HepG2 (cell line): ENCODE data around the gene YAP1. TPM values are rescaled to one million over a fixed set of nuclear protein-coding genes. Genes with fewer than 3 reads are reported as not detected.

ENCODE experiments used
- GABPB1 ChIP-seq: IDR thresholded peaks from 2 replicates; pipeline ENCODE4 v1.6.1; 2016; ENCODE audit warnings: mild to moderate bottlenecking, missing genetic modification reagents, moderate library complexity, missing compliant biosample characterization
- HCFC1 ChIP-seq: fragments of 150-350 bp; IDR thresholded peaks from 2 replicates; pipeline ENCODE4 v1.6.1; 2014; ENCODE audit warnings: low read depth, low read length
- HES4 ChIP-seq: sonication (generic); formaldehyde crosslinking; IDR thresholded peaks from 2 replicates; pipeline ENCODE4 v1.9.0; 2021; ENCODE audit warnings: mild to moderate bottlenecking, missing genetic modification reagents, borderline replicate concordance
- HIVEP1 ChIP-seq: sonication (generic); formaldehyde crosslinking; IDR thresholded peaks from 2 replicates; pipeline ENCODE4 v1.4.0; 2020; ENCODE audit warnings: mild to moderate bottlenecking, missing genetic modification reagents
- MIER2 ChIP-seq: IDR thresholded peaks from 2 replicates; pipeline ENCODE4 v1.6.1; 2016; ENCODE audit warnings: missing biosample characterization, missing genetic modification reagents
- MNT ChIP-seq: fragments of 450-650 bp; IDR thresholded peaks from 2 replicates; pipeline ENCODE4 v1.6.1; 2016
- NCOA2 ChIP-seq: sonication (generic); formaldehyde crosslinking; IDR thresholded peaks from 2 replicates; pipeline ENCODE4 v1.8.0; 2022; ENCODE audit warnings: inconsistent platforms
- NR1H2 ChIP-seq: sonication (generic); formaldehyde crosslinking; IDR thresholded peaks from 2 replicates; pipeline ENCODE4 v1.8.1; 2022; ENCODE audit warnings: low read depth, missing genetic modification reagents, borderline replicate concordance
- PHF20 ChIP-seq: sonication (generic); formaldehyde crosslinking; IDR thresholded peaks from 2 replicates; pipeline ENCODE4 v1.5.0; 2020; ENCODE audit warnings: mild to moderate bottlenecking, missing genetic modification reagents
- POLR2G ChIP-seq: fragments of 200-400 bp; formaldehyde crosslinking; IDR thresholded peaks from 2 replicates; pipeline ENCODE4 v1.6.1; 2018; ENCODE audit warnings: mild to moderate bottlenecking, low read depth, low read length, moderate library complexity
- SAFB2 ChIP-seq: sonication (generic); formaldehyde crosslinking; IDR thresholded peaks from 2 replicates; pipeline ENCODE4 v1.5.1; 2020; ENCODE audit warnings: missing genetic modification reagents, low read depth, mild to moderate bottlenecking, borderline replicate concordance
- SPEN ChIP-seq: sonication (generic); formaldehyde crosslinking; IDR thresholded peaks from 2 replicates; pipeline ENCODE4 v1.5.1; 2020; ENCODE audit warnings: low read depth, mild to moderate bottlenecking, missing genetic modification reagents
- ZEB1 ChIP-seq: IDR thresholded peaks from 2 replicates; pipeline ENCODE4 v1.6.1; 2012; ENCODE audit warnings: mild to moderate bottlenecking, low read depth, inconsistent platforms; ENCODE audit not compliant: insufficient replicate concordance
- ZKSCAN5 ChIP-seq: sonication (generic); formaldehyde crosslinking; IDR thresholded peaks from 2 replicates; pipeline ENCODE4 v1.5.1; 2020; ENCODE audit warnings: mild to moderate bottlenecking, missing genetic modification reagents
- ZNF263 ChIP-seq: sonication (generic); formaldehyde crosslinking; IDR thresholded peaks from 2 replicates; pipeline ENCODE4 v1.4.0; 2020; ENCODE audit warnings: missing genetic modification reagents
- ZNF33A ChIP-seq: sonication (generic); formaldehyde crosslinking; IDR thresholded peaks from 2 replicates; pipeline ENCODE4 v1.5.1; 2020; ENCODE audit warnings: missing genetic modification reagents, mild to moderate bottlenecking, moderate library complexity, borderline replicate concordance
- ZNF616 ChIP-seq: sonication (generic); formaldehyde crosslinking; IDR thresholded peaks from 2 replicates; pipeline ENCODE4 v1.5.0; 2020; ENCODE audit warnings: low read depth, mild to moderate bottlenecking, missing genetic modification reagents
- ZNF761 ChIP-seq: sonication (generic); formaldehyde crosslinking; conservative IDR thresholded peaks from 2 replicates; pipeline ENCODE4 v1.4.0; 2020; ENCODE audit warnings: mild to moderate bottlenecking, missing genetic modification reagents
- ZNF782 ChIP-seq: sonication (generic); formaldehyde crosslinking; IDR thresholded peaks from 2 replicates; pipeline ENCODE4 v1.4.0; 2020; ENCODE audit warnings: missing genetic modification reagents, mild to moderate bottlenecking, borderline replicate concordance
- polyA plus RNA-seq, 8 experiments: library from polyadenylated mRNA; depleted of rRNA in 3 of 8; stranded (reverse) in 7 of 8; unstranded in 1 of 8; fragments of >200 nt; fragmentation: Illumina TruSeq in 4 of 8; extraction: Trizol in 4 of 8; gene quantifications; 2 replicates each; pipeline versions ENCODE4 v1.2.1 to v1.2.3, GENCODE V29; 2011 to 2016; ENCODE audit warnings: low read depth in 4 of 8, missing spikeins in 1 of 8, mixed read lengths in 1 of 8; ENCODE audit not compliant: insufficient read depth in 1 of 8
- total RNA-seq, 5 experiments: library from RNA; depleted of rRNA; stranded (reverse); fragments of >200 nt; fragmentation: Illumina TruSeq; extraction: Trizol; gene quantifications; 2 replicates each; pipeline ENCODE4 v1.2.3, GENCODE V29; 2016; ENCODE audit warnings: low read depth in 1 of 5
- TF ChIP-seq, protein P1 (sequence below): sonication (generic); formaldehyde crosslinking; IDR thresholded peaks from 2 replicates; pipeline ENCODE4 v1.5.1; 2020; ENCODE audit warnings: missing genetic modification reagents, mild to moderate bottlenecking, borderline replicate concordance
- TF ChIP-seq, protein P2 (sequence below): sonication (generic); formaldehyde crosslinking; IDR thresholded peaks from 2 replicates; pipeline ENCODE4 v1.4.0; 2020; ENCODE audit warnings: missing genetic modification reagents, borderline replicate concordance

Gene YAP1
- total and polyA plus RNA-seq, 2 of the 13 experiments (the other 11 are each of a cell fraction or from before 2014, with no cell fraction given): 59.5 to 91.0 TPM

GRCh38 chr11:102109896-102110760, at the start of gene YAP1 (continued):
- TF ChIP-seq, protein P1, sequence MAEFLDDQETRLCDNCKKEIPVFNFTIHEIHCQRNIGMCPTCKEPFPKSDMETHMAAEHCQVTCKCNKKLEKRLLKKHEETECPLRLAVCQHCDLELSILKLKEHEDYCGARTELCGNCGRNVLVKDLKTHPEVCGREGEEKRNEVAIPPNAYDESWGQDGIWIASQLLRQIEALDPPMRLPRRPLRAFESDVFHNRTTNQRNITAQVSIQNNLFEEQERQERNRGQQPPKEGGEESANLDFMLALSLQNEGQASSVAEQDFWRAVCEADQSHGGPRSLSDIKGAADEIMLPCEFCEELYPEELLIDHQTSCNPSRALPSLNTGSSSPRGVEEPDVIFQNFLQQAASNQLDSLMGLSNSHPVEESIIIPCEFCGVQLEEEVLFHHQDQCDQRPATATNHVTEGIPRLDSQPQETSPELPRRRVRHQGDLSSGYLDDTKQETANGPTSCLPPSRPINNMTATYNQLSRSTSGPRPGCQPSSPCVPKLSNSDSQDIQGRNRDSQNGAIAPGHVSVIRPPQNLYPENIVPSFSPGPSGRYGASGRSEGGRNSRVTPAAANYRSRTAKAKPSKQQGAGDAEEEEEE (CRISPR knock-in tag): no peak
- TF ChIP-seq ZNF782 (CRISPR knock-in tag) (peak; percentile 44), PHF20 (CRISPR knock-in tag) (0 out of 2 replicates have a peak, but pooled peaks have one; percentile 22), POLR2G (peak; percentile 86), ZKSCAN5 (CRISPR knock-in tag) (no peak), SPEN (CRISPR knock-in tag) (peak; percentile 69), NR1H2 (CRISPR knock-in tag) (no peak), MIER2 (CRISPR knock-in tag) (0 out of 2 replicates have a peak, but pooled peaks have one; percentile 24), ZNF33A (no peak), HES4 (0 out of 2 replicates have a peak, but pooled peaks have one; percentile 54), ZNF263 (peak; percentile 49; the same call in 1 of the 2 replicates), ZNF761 (CRISPR knock-in tag) (peak; percentile 54; the same call in 1 of the 2 replicates), MNT (0 out of 2 replicates have a peak, but pooled peaks have one; percentile 5), GABPB1 (CRISPR knock-in tag) (peak; percentile 87), NCOA2 (CRISPR knock-in tag) (peak; percentile 55; the same call in 1 of the 2 replicates), HIVEP1 (no peak), ZNF616 (0 out of 2 replicates have a peak, but pooled peaks have one; percentile 77), ZEB1 (no peak), HCFC1 (no peak), SAFB2 (CRISPR knock-in tag) (no peak)
- TF ChIP-seq, protein P2, sequence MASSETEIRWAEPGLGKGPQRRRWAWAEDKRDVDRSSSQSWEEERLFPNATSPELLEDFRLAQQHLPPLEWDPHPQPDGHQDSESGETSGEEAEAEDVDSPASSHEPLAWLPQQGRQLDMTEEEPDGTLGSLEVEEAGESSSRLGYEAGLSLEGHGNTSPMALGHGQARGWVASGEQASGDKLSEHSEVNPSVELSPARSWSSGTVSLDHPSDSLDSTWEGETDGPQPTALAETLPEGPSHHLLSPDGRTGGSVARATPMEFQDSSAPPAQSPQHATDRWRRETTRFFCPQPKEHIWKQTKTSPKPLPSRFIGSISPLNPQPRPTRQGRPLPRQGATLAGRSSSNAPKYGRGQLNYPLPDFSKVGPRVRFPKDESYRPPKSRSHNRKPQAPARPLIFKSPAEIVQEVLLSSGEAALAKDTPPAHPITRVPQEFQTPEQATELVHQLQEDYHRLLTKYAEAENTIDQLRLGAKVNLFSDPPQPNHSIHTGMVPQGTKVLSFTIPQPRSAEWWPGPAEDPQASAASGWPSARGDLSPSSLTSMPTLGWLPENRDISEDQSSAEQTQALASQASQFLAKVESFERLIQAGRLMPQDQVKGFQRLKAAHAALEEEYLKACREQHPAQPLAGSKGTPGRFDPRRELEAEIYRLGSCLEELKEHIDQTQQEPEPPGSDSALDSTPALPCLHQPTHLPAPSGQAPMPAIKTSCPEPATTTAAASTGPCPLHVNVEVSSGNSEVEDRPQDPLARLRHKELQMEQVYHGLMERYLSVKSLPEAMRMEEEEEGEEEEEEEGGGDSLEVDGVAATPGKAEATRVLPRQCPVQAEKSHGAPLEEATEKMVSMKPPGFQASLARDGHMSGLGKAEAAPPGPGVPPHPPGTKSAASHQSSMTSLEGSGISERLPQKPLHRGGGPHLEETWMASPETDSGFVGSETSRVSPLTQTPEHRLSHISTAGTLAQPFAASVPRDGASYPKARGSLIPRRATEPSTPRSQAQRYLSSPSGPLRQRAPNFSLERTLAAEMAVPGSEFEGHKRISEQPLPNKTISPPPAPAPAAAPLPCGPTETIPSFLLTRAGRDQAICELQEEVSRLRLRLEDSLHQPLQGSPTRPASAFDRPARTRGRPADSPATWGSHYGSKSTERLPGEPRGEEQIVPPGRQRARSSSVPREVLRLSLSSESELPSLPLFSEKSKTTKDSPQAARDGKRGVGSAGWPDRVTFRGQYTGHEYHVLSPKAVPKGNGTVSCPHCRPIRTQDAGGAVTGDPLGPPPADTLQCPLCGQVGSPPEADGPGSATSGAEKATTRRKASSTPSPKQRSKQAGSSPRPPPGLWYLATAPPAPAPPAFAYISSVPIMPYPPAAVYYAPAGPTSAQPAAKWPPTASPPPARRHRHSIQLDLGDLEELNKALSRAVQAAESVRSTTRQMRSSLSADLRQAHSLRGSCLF: no peak
